ENCODE results near the gene MAS1L.
"Not testable (repeated sequence)": the region's sequence is repeated elsewhere in the genome, so short reads cannot be mapped to it uniquely, and the experiment has no call there.

MAS1L gene

DNA sequence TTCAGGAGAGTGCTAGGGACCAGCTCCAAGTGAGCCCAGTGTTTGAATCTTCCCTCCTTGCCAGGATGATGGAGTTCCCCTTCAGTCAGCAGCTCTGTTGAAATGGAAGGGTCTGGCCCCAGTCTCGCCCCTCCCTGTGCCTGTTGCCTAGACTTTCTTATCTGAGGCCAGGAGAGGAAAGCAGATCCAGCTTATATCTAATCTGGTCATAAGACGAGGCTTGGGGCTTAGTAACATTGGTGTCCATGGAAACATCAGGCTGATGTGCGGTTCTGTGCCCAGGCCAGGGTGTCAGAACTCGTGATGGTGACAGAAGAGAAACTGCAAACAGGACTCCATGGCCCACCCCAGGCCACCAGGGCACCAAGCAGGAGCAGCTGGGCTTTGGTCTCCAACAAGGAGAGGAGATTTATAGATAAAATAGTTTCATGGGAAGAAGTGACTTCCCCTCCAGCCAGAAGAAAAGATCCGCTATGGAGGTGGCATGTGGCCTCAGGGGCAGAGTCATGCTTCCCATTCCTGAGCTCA lies 9.8 kb downstream of the MAS1L start:
- DNase-seq, result no peak

DNA sequence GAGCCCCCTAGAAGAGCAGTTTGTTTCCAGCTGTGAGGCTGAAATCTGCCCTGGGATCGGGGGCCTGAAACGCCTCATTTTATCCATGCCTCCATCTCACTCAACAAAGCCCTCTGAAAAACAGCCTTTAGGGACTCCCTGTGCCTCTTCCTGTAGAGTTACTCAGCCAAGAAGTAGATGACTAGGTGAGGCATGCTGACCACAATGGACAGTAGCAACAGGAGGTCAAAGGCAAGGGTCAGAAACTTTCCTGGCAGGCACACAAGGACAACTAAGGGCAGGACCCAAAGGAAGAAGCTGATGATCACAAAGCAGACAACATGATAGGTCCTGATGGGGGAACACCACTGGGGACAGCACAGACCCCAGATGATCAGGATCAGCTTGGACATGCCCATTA lies 12.8 kb downstream of the MAS1L start:
- DNase-seq, result no peak

DNA sequence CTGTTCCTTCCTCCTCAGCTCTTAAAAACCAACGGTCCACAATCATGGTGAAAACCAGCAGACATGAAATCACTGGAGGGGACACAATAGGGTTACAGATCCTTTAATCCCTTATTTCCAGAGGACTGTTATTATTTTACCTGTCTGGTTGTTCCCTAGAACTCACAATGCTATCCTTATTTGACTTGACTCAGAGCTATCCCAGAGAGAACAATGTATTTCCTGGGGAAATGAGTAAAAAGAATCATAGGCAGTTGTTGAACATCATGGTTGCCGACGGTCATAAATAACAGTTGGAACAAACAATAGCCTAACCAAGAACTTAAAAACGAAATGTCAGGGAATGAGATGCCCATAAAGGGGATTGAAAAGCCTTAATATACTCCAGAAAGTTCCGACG lies 21.5 kb downstream of the MAS1L start:
- DNase-seq, result no peak

DNA sequence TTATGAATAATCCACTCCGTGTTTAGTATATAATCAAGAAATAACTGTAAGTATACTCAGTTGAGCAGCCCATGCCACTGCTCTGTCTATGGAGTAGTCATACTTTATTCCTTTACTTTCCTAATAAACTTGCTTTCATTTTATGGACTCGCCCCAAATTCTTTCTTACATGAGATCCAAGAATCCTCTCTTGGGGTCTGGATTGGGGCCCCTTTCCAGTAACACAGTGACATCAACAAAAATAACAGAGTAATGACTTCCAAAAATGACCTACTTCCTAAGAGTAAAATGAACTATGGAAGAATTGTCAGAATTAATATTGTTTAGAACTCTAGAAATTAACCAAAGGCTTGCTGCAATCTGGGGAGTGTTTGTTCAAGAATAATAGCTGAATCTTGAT lies 22.0 kb downstream of the MAS1L start:
- no peak for DNase-seq

DNA sequence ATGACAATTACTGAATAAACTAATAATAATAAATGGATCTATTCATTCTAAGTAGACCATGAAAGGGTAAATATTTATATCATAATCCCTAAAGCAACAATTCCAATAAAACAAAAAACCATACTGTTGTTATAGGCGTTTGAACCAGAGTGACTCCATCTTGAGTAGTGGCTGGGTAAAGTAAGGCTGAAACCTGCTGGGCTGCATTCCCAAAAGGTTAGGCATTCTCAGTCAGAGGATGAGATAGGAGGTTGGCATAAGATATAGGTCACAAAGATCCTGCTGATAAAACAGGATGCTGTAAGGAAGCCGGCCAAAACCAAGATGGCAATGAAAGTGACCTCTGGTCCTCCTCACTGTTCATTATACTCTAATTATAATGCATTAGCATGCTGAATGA lies 22.5 kb downstream of the MAS1L start:
- DNase-seq, result no peak

DNA sequence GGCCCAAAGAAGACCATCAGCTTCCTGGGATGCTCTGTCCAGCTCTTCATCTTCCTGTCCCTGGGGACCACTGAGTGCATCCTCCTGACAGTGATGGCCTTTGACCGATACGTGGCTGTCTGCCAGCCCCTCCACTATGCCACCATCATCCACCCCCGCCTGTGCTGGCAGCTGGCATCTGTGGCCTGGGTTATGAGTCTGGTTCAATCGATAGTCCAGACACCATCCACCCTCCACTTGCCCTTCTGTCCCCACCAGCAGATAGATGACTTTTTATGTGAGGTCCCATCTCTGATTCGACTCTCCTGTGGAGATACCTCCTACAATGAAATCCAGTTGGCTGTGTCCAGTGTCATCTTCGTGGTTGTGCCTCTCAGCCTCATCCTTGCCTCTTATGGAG lies 25.7 kb downstream of the MAS1L start:
- DNase-seq, result no peak

DNA sequence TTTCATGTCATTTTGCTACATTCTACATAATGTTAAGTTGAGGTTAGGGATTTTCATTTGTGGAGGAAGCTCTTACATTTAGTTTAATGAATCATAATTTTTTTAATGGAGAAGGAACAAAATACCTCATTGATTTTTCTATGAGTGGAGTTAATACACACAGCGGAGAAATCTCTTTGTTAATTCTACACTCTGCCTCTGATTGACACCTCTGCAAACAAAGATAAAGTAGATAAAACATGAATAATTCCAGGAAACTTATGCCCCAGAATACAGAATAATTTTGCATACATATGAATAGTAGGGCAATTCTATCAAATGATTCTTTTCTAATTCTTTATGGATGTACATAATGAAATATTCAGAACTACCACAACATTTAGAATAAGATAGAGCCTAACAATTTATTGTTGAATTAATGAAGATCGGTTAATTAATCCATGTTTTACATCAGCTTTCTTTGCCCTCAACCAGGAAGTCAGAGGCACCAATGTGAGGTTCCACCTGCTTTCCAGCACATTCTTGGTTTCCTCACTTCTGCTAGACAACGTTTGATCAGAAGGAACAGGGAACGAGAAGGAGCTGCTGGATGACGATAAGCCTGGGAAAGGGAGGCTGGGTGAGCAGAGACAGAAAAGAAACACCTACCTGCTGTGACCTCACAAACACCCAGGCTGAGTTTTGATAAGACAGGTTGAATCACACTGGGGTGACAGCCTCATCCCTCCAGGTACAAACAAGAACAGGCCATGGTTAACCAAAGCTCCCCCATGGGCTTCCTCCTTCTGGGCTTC lies 26.5 kb downstream of the MAS1L start:
- no peak for DNase-seq

DNA sequence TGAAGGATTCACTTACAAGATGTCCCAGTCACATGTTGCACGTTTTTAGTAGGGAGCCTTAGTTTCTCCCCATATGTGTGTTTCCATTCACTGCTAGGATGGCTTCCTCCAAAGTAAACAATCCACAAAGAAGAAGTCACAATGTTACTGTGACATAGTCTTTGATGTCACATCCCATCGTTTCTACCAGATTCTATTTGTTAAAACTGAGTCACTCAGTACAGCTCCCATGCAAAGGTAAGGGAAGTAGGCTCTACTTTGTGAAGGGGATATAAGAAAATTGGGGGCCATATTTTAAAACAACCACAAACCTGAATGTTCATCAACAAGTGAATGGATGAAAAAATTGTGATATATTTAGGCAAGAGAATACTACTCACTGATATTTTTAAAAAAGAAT lies 30.8 kb downstream of the MAS1L start, which contains the start of the genes OR11A1 and OR2H1:
Gene OR11A1 (minus strand): TSS at position 101 of the 400 bp plus-strand sequence. CDS start 29,430 bp downstream, outside the sequence.
Gene OR2H1 (plus strand): TSS at position 185 of the 400 bp plus-strand sequence. CDS start 4,615 bp downstream, outside the sequence.
- DNase-seq, result no peak

DNA sequence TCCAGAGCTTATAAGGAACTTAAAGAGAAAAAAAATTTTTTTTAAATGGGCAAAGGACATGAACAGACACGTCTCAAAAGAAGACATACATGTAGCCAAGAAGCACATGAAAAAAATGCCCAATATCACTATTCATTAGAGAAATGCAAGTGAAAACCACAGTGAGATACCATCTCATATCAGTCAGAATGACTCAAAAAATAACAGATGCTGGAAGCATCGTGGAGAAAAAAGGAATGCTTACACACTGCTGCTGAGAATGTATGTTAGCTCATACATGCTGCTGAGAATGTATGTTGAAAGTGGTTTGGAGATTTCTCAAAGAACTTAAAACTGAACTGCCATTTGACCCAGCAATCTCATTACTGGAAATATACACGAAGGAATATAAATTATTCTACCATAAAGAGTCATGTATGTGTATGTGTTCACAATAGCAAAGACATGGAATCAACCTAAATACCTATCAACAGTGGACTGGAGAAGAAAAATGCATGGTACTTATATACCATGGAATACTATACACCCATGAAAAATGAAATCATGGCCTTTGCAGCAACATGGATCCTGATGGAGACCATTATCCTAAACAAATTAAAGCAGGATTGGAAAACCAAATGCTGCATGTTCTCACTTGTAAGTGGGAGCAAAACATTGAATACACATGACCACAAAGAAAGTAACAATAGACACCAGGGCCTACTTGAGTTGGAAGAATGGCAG lies 36.1 kb downstream of the MAS1L start:
- no peak for DNase-seq

DNA sequence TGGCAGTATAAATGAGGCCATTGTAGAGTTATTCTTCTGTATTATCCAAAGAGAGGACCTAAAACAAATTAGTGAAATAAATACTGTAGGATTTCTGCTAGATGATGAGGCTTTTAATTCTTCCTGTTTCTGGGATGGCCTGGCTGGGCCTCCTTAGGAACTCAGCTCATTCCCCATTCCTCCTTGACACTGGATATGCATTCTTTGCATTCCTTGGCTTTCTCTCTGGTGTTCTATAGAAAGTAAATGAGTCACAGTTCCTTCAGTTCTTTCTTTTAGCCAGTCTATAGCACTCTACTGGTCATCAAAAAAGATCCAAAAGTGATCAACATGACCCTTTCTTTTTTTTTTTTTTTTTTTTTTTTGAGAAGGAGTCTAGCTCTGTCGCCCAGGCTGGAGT lies 40.1 kb downstream of the MAS1L start:
- DNase-seq, result no peak

DNA sequence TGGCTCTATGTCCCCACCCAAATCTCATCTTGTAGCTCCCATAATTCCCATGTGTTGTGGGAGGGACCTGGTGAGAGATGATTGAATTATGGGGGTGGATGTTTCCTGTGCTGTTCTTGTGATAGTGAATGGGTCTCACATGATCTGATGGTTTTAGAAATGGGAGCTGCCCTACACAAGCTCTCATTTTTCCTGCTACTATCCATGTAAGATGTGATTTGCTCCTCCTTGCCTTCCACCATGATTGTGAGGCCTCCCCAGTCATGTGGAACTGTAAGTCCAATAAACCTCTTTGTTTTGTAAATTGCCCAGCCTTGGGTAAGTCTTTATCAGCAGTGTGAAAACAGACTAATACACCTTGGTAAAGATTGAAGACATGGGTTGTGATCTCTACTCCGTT lies 43.7 kb downstream of the MAS1L start:
- not testable (repeated sequence) for DNase-seq

DNA sequence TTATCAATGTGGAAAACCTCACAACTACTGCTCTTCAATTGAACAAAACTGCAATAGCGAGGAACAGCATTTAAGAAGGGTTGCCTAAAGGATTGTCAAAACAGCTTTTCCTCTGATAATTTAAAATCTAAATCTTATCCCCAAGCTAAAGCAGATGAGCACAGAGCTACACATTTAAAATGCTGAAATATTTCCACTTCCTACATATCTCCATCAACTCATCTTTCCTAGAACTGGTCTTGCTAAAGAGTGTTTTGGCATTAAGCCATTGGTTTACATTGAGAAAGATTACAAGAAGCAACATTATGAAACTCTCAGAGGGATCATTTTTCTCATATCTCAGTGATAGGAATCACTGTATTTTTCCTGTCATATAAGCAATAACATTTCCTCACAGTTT lies 45.0 kb downstream of the MAS1L start:
- DNase-seq, result no peak

DNA sequence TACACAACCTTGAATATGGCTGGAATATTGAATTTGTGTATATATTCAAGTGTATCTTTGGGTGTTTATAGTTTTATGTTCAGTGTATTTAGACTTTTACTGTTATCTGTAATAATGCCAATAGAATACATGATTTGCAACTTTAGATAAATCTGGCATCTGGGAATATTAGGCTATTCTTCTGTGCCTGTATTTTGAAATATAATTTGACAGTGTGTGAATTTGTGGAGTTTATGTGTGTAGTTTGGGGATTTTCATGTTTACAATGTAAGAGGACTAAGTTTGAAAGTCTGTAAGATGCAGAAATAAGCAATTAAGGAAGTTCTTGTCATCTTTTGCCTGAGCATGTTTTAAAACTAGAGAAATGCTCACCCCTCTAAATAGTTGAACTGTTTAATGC lies 48.8 kb downstream of the MAS1L start, which contains the start of gene OR10C1:
Gene OR10C1 (plus strand): TSS at position 301 of the 400 bp plus-strand sequence. CDS start 710 bp downstream, outside the sequence.
- DNase-seq, result no peak

DNA sequence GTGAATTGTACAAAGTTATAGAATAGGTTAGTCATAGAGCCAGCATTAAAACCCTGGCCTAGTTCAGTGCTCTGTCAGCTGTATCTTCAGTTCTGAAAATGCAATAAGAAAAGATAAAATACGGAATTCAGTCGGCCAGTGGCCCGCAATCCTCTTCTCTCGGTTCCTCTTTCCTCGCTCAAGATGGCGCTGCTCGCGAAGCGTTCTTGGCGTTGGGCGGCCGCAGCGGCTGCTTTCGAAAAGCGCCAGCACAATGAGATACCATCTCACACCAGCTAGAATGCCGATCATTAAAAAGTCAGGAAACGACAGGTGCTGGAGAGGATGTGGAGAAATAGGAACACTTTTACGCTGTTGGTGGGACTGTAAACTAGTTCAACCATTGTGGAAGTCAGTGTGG lies 51.0 kb downstream of the MAS1L start:
- not testable (repeated sequence) for DNase-seq

Data from NCI-H526 (cell line).